Colonic mucosa (tissue), 4 donors: Measurements from ENCODE around the gene THSD4. TPM values are rescaled to one million over a fixed set of nuclear protein-coding genes. Genes with fewer than 3 reads are reported as not detected.

Source experiments
- DNase-seq: peaks from one replicate; pipeline ENCODE4 v3.0.0-alpha.2; 2020
- H3K27ac ChIP-seq: fragments of 200-600 bp; one replicate; pipeline ENCODE4 v1.8.0; 2021
- H3K27me3 ChIP-seq: fragments of 200-600 bp; one replicate; pipeline ENCODE4 v1.8.0; 2021
- H3K36me3 ChIP-seq: fragments of 200-600 bp; one replicate; pipeline ENCODE4 v1.8.0; 2021
- H3K4me1 ChIP-seq: fragments of 200-600 bp; one replicate; pipeline ENCODE4 v1.8.0; 2021; ENCODE audit warnings: mild to moderate bottlenecking
- H3K4me3 ChIP-seq: fragments of 200-600 bp; one replicate; pipeline ENCODE4 v1.8.0; 2021
- H3K9ac ChIP-seq, 2 donors: one replicate each; pipeline ENCODE4 v1.7.0; 2013; ENCODE audit warnings: control low read depth in 2 of 2, low read depth in 2 of 2, low read length in 2 of 2
- H3K9me3 ChIP-seq: fragments of 200-600 bp; one replicate; pipeline ENCODE4 v1.8.0; 2021
- CTCF ChIP-seq: fragments of 200-600 bp; IDR thresholded peaks from one replicate; pipeline ENCODE4 v1.8.0; 2022; ENCODE audit warnings: antibody characterized with exemption, mild to moderate bottlenecking
- intact Hi-C: fragments of 100-400 bp; cut with DNase I; formaldehyde crosslinking; loops from one replicate; pipeline ENCODE4 v1.14.1; 2022
- total RNA-seq, 2 donors: library from RNA; stranded (reverse); fragmentation: NEBNext Ultra II Directional in 1 of 2; extraction: Animal tissue kit (Norgen Biotek cat#: 25700) in 1 of 2; gene quantifications; one replicate each; pipeline ENCODE4 v1.2.1, GENCODE V29; 2021
- donor health status: healthy.
- donor health status: DM: no; HTN: no; CAD: no.
- donor health status: DM: no; HTN: no; CAD: no.

THSD4 gene
- total RNA-seq, 2 donors from 2014 or later: 18.8 to 23.5 TPM

- no peak overlapping the region for H3K4me3 ChIP-seq
- H3K27ac ChIP-seq: no peak overlapping the region
- DNase-seq: no peak
- no peaks in the 10 kb centered on the region for H3K9me3 ChIP-seq
- H3K36me3 ChIP-seq: no peaks in the 10 kb centered on the region
- no peaks in the 10 kb centered on the region for H3K27me3 ChIP-seq
- H3K9ac ChIP-seq: no peak overlapping the region
- intact Hi-C loops: no loop called here
- TF ChIP-seq CTCF: no peak
- H3K4me1 ChIP-seq: no peaks in the 10 kb centered on the region
Measured at GRCh38 chr15:71344316-71344715, 229.0 kb downstream of the THSD4 start.

GRCh38 chr15:71345186-71345585, 229.9 kb downstream of the THSD4 start:
- DNase-seq: no peak
- Histone ChIP-seq H3K4me3 (no peak overlapping the region), H3K4me1 (no peaks in the 10 kb centered on the region), H3K36me3 (no peaks in the 10 kb centered on the region), H3K27ac (no peak overlapping the region), H3K9ac (no peak overlapping the region), H3K9me3 (no peaks in the 10 kb centered on the region), H3K27me3 (no peaks in the 10 kb centered on the region)
- no peak for TF ChIP-seq CTCF
- intact Hi-C loops: no loop called here

GRCh38 chr15:71346464-71346863, 231.2 kb downstream of the THSD4 start:
- Histone ChIP-seq H3K36me3 (no peaks in the 10 kb centered on the region), H3K9ac (no peak overlapping the region), H3K9me3 (no peaks in the 10 kb centered on the region), H3K27me3 (no peaks in the 10 kb centered on the region), H3K27ac (no peak overlapping the region), H3K4me3 (no peak overlapping the region), H3K4me1 (no peaks in the 10 kb centered on the region)
- intact Hi-C loops: no loop called here
- no peak for TF ChIP-seq CTCF
- no peak for DNase-seq

GRCh38 chr15:71348597-71348996, 233.3 kb downstream of the THSD4 start:
- no peak for DNase-seq
- H3K4me1 ChIP-seq: no peaks in the 10 kb centered on the region
- no peak overlapping the region for H3K27ac ChIP-seq
- H3K4me3 ChIP-seq: no peak overlapping the region
- TF ChIP-seq CTCF: no peak
- intact Hi-C loops: no loop called here
- H3K27me3 ChIP-seq: no peaks in the 10 kb centered on the region
- H3K36me3 ChIP-seq: no peaks in the 10 kb centered on the region
- no peaks in the 10 kb centered on the region for H3K9me3 ChIP-seq
- H3K9ac ChIP-seq: no peak overlapping the region

GRCh38 chr15:71349336-71349735, 234.1 kb downstream of the THSD4 start:
- DNase-seq: no peak
- Histone ChIP-seq H3K27ac (no peak overlapping the region), H3K4me1 (no peaks in the 10 kb centered on the region), H3K36me3 (no peaks in the 10 kb centered on the region), H3K4me3 (no peak overlapping the region), H3K9ac (no peak overlapping the region), H3K27me3 (no peaks in the 10 kb centered on the region), H3K9me3 (no peaks in the 10 kb centered on the region)
- intact Hi-C loops: no loop called here
- TF ChIP-seq CTCF: no peak
